Suprapubic skin (tissue), 4 donors: Measurements from ENCODE around the gene PRKN. TPM values are rescaled to one million over a fixed set of nuclear protein-coding genes. Genes with fewer than 3 reads are reported as not detected.

ENCODE experiments used
- DNase-seq, 2 donors: peaks; one replicate each; pipeline ENCODE4 v3.0.0-alpha.2; 2019; ENCODE audit warnings: low spot score in 2 of 2
- H3K27ac ChIP-seq: fragments of 200-600 bp; sonication (generic); one replicate; pipeline ENCODE4 v1.5.1; 2019
- H3K27me3 ChIP-seq: fragments of 200-600 bp; sonication (generic); one replicate; pipeline ENCODE4 v1.5.1; 2019
- H3K36me3 ChIP-seq: fragments of 200-600 bp; sonication (generic); one replicate; pipeline ENCODE4 v1.5.1; 2019
- H3K4me1 ChIP-seq: fragments of 200-600 bp; sonication (generic); one replicate; pipeline ENCODE4 v1.5.1; 2019
- H3K4me3 ChIP-seq: fragments of 200-600 bp; sonication (generic); one replicate; pipeline ENCODE4 v1.5.1; 2019; ENCODE audit warnings: mild to moderate bottlenecking
- H3K9me3 ChIP-seq: fragments of 200-600 bp; sonication (generic); one replicate; pipeline ENCODE4 v1.5.1; 2019
- CTCF ChIP-seq, 2 donors: fragments of 200-600 bp in 1 of 2; fragments of 450-650 bp in 1 of 2; sonication (generic) in 1 of 2; IDR thresholded peaks; one replicate each; pipeline ENCODE4 v1.5.1; 2016 to 2019; ENCODE audit warnings: antibody characterized with exemption in 2 of 2, mild to moderate bottlenecking in 1 of 2, moderate library complexity in 1 of 2
- EP300 ChIP-seq: sonication (generic); formaldehyde crosslinking; IDR thresholded peaks from one replicate; pipeline ENCODE4 v1.6.1; 2017; ENCODE audit warnings: antibody characterized with exemption
- POLR2A ChIP-seq, 2 donors: fragments of 450-650 bp; IDR thresholded peaks; one replicate each; pipeline ENCODE4 v1.6.1; 2017; ENCODE audit warnings: antibody characterized with exemption in 2 of 2, mild to moderate bottlenecking in 2 of 2, moderate library complexity in 2 of 2
- POLR2AphosphoS5 ChIP-seq, 3 donors: sonication (generic); formaldehyde crosslinking; IDR thresholded peaks; one replicate each; pipeline ENCODE4 v1.6.1; 2017; ENCODE audit warnings: antibody characterized with exemption in 3 of 3
- WGBS: methylation state at CpG from one replicate; pipeline ENCODE4 v1.1.5; 2018; 5-methylcytosine and 5-hydroxymethylcytosine counted together
- total RNA-seq, 4 donors: library from RNA; depleted of rRNA; stranded (reverse); fragments of >200 nt; gene quantifications; one replicate each; pipeline ENCODE4 v1.1.0, GENCODE V29; 2016

Gene PRKN
- total RNA-seq, 4 donors from 2014 or later, result 7.2 to 22.8 (median 14.4) TPM

DNA sequence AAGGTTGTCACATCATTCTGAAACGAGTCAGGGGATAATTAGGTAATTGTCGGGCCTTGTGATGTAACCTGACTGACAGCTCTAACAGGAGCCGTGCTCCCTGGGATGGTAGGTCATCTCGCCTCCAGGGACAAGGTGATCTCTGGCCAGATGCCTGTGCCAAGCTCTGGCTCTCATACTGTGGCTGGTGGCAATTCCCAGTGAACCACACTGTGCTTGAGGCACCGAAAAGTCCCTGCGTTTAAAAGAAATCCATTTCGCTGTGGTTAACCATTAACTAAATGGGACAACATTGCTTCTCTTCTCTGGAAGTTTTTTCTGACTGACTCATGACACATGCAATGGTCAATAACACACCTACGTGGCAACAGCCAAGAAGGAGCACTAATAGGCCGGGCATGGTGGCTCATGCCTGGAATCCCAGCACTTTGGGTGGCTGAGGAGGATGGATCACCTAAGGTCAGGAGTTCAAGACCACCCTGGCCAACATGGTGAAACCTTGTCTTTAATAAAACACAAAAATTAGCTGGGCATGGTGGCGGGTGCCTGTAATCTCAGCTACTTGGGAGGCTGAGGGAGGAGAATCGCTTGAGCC lies 669.2 kb downstream of the PRKN start:
- DNase-seq, result no peak
- H3K4me1 ChIP-seq, result no peaks in the 10 kb centered on the region
- H3K27ac ChIP-seq, result no peak overlapping the region
- H3K4me3 ChIP-seq, result no peak overlapping the region
- TF ChIP-seq CTCF (IDR thresholded peaks at IDR 0.05) (no peak), POLR2A (IDR thresholded peaks at IDR 0.05) (no peak), POLR2AphosphoS5 (IDR thresholded peaks at IDR 0.05) (no peak), EP300 (no peak)
- no peaks in the 10 kb centered on the region for H3K27me3 ChIP-seq
- no peaks in the 10 kb centered on the region for H3K9me3 ChIP-seq
- 79% methylated on average over 11 of the region's 11 CpGs for WGBS
- no peaks in the 10 kb centered on the region for H3K36me3 ChIP-seq

- H3K27me3 ChIP-seq, result no peaks in the 10 kb centered on the region
- no peaks in the 10 kb centered on the region for H3K9me3 ChIP-seq
- H3K27ac ChIP-seq, result no peak overlapping the region
- WGBS, result 49% methylated on average over 8 of the region's 8 CpGs
- TF ChIP-seq CTCF (IDR thresholded peaks at IDR 0.05), result no peak
- TF ChIP-seq EP300, result no peak
- TF ChIP-seq POLR2AphosphoS5 (IDR thresholded peaks at IDR 0.05), result no peak
- no peak for TF ChIP-seq POLR2A (IDR thresholded peaks at IDR 0.05)
- no peak for DNase-seq
- H3K4me3 ChIP-seq, result no peak overlapping the region
- H3K4me1 ChIP-seq, result no peaks in the 10 kb centered on the region
- no peaks in the 10 kb centered on the region for H3K36me3 ChIP-seq
Observed at GRCh38 chr6:162056745-162057144, 670.8 kb downstream of the PRKN start.

DNA sequence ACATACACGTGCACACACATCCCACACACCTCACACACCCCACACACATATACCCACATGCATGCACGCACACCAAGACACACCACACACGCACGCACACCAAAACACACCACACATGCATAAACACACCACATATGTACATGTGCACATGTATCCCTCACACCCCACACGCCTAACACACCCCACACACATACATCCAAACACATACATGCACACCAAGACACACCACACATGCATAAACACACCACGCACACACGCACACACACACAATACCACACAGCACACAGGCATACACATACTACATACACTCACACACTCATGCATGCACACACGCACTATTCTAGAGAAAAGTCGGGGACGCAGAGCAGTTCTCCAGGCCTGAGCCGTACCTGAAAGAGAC lies 671.5 kb downstream of the PRKN start:
- no peak overlapping the region for H3K4me3 ChIP-seq
- no peaks in the 10 kb centered on the region for H3K36me3 ChIP-seq
- no peak for DNase-seq
- no peak overlapping the region for H3K27ac ChIP-seq
- H3K4me1 ChIP-seq, result no peaks in the 10 kb centered on the region
- H3K27me3 ChIP-seq, result no peaks in the 10 kb centered on the region
- 97% methylated on average over 11 of the region's 11 CpGs for WGBS
- H3K9me3 ChIP-seq, result no peaks in the 10 kb centered on the region
- TF ChIP-seq EP300 (no peak), POLR2A (IDR thresholded peaks at IDR 0.05) (no peak), POLR2AphosphoS5 (IDR thresholded peaks at IDR 0.05) (no peak), CTCF (IDR thresholded peaks at IDR 0.05) (no peak)

GRCh38 chr6:162055365-162055764 lies 672.2 kb downstream of the PRKN start:
- Histone ChIP-seq H3K9me3 (no peaks in the 10 kb centered on the region), H3K36me3 (no peaks in the 10 kb centered on the region), H3K4me3 (no peak overlapping the region), H3K4me1 (no peaks in the 10 kb centered on the region), H3K27ac (no peak overlapping the region), H3K27me3 (no peaks in the 10 kb centered on the region)
- DNase-seq, result no peak
- TF ChIP-seq EP300, result no peak
- WGBS, result 78% methylated on average over 7 of the region's 7 CpGs

DNA sequence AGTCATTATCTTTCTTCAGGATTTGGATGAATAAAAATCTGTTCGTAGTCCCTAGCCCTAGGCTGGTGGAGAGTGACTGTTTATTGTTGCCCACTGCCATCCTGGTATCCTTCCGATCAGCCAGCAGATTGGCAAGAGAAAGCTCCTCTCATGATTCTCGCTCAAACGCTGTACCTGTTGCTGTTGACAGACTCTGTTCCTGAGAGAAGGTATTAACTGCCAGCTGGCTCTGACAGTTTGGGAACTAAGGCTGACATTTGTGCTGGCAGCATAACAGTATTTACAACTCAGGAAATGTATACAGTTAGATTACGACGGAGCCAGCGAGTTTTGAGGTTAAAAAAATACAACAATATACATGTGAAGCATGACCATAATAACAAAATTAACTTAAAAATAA lies 674.5 kb downstream of the PRKN start:
- Histone ChIP-seq H3K4me1 (no peaks in the 10 kb centered on the region), H3K4me3 (no peak overlapping the region), H3K27ac (no peak overlapping the region), H3K36me3 (no peaks in the 10 kb centered on the region), H3K27me3 (no peaks in the 10 kb centered on the region), H3K9me3 (no peaks in the 10 kb centered on the region)
- no peak for DNase-seq
- TF ChIP-seq EP300, result no peak
- TF ChIP-seq POLR2A (IDR thresholded peaks at IDR 0.05), result no peak
- TF ChIP-seq POLR2AphosphoS5 (IDR thresholded peaks at IDR 0.05), result no peak
- TF ChIP-seq CTCF (IDR thresholded peaks at IDR 0.05), result no peak
- WGBS, result 85% methylated on average over 7 of the region's 7 CpGs

DNA sequence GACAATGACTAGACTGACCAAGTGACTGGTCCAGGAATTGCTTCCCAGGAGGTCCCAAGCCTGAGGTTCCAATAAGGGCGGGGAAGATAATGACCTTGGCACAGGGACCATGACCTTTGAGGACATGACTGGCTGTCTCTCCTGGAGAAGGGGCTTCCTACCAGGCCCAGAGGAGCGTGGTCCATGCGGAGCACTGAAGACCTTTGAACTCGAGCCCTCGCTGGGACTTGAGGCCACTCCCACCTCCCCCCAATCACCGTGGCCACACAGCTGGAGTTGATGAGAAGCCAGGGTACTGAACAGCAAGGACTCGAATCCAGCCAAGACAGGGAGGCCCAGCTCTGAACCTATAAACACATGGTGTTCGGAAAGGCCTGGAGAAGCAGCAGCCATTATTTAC lies 677.0 kb downstream of the PRKN start:
- no peak overlapping the region for H3K27ac ChIP-seq
- no peaks in the 10 kb centered on the region for H3K9me3 ChIP-seq
- no peaks in the 10 kb centered on the region for H3K27me3 ChIP-seq
- H3K4me3 ChIP-seq, result no peak overlapping the region
- H3K4me1 ChIP-seq, result no peaks in the 10 kb centered on the region
- no peaks in the 10 kb centered on the region for H3K36me3 ChIP-seq
- no peak for DNase-seq
- TF ChIP-seq CTCF (IDR thresholded peaks at IDR 0.05), result no peak
- TF ChIP-seq POLR2AphosphoS5 (IDR thresholded peaks at IDR 0.05), result no peak
- no peak for TF ChIP-seq EP300
- TF ChIP-seq POLR2A (IDR thresholded peaks at IDR 0.05), result no peak
- WGBS, result 93% methylated on average over 8 of the region's 8 CpGs
